ENCODE data around the gene CISD1. TPM values are rescaled to one million over a fixed set of nuclear protein-coding genes. Genes with fewer than 3 reads are reported as not detected.

The CISD1 gene
- total RNA-seq = 30.0 and 43.6 TPM in 2 replicates

GRCh38 chr10:58268946-58269781, at the start of gene CISD1:
Gene CISD1 (plus strand): TSS chr10:58269162. CDS start chr10:58269274, 112 bp downstream.

GRCh38 chr10:58267713-58268453, 1.1 kb upstream of the CISD1 start, which contains the start of gene IPMK:
Gene IPMK (minus strand): TSS chr10:58267894. CDS start chr10:58267611, 283 bp downstream.

GRCh38 chr10:58334817-58335305, 65.9 kb downstream of the CISD1 start, which contains the start of gene UBE2D1:
Gene UBE2D1 (plus strand): TSS chr10:58335006. CDS start chr10:58335202, 196 bp downstream.

Other genes starting within 250 kb of the CISD1 start
- 2.3 and 3.6 TPM in 2 replicates for gene IPMK, start 1.3 kb upstream of the CISD1 start, total RNA-seq
- 12.3 and 13.4 TPM in 2 replicates for gene UBE2D1, start 65.8 kb downstream of the CISD1 start, total RNA-seq
- gene TFAM, start 116.2 kb downstream of the CISD1 start, total RNA-seq = 27.5 and 37.0 TPM in 2 replicates
- gene BICC1, start 243.7 kb downstream of the CISD1 start, total RNA-seq = 9.8 and 10.4 TPM in 2 replicates

Data from hair follicular keratinocyte (primary cell).